HepG2 (cell line): ENCODE data around the gene HECTD1. TPM values are rescaled to one million over a fixed set of nuclear protein-coding genes. Genes with fewer than 3 reads are reported as not detected.

Source experiments
- ATAC-seq: fragments of 200-7000 bp; cut with Tn5 transposase; 3 replicates; pipeline ENCODE4 v1.9.1; 2020; ENCODE audit warnings: mild to moderate bottlenecking, moderate library complexity
- BruUV-seq: library from RNA; stranded (reverse); fragments of 400-500 nt; replicated peaks from 2 replicates; lab custom pipeline; 2021; lab: Mats Ljungman, UMichigan
- CTCF ChIA-PET: fragments of 300-600 bp; formaldehyde crosslinking; extraction: SDS; loops from one replicate; lab custom pipeline; 2021; ENCODE audit warnings: low total read pairs, inconsistent platforms, low intra/inter-chr PET ratio; lab: Yijun Ruan, JAX
- POLR2A ChIA-PET: fragments of 350-600 bp; sonication (Branson Sonifier 250); formaldehyde crosslinking; loops from one replicate; lab custom pipeline; 2020; ENCODE audit warnings: antibody characterized with exemption, inconsistent platforms; lab: Yijun Ruan, JAX
- DNase-seq: peaks from one replicate; pipeline ENCODE4 v3.0.0-alpha.2; 2015; ENCODE audit warnings: low spot score
- FAIRE-seq: peaks from 3 replicates; lab custom pipeline; 2011; peaks lifted over from hg19 to GRCh38; lab: Jason Lieb, UNC
- H2AFZ ChIP-seq: one replicate; pipeline ENCODE4 v1.6.1; 2011; ENCODE audit warnings: low read length, inconsistent platforms
- H3K27ac ChIP-seq: fragments of 300-600 bp; 3 replicates; pipeline ENCODE4 v1.8.0; 2011; ENCODE audit warnings: mixed run types, mild to moderate bottlenecking, mixed read lengths, low read length, inconsistent platforms; ENCODE audit not compliant: insufficient read depth; ENCODE audit errors: extremely low read length
- H3K27me3 ChIP-seq, 2 experiments: fragments of 200-600 bp in 1 of 2; 2 replicates in 1 of 2; 3 replicates in 1 of 2; pipeline versions ENCODE4 v1.6.0 to v1.8.0; 2011; ENCODE audit warnings: low read length in 2 of 2, mild to moderate bottlenecking in 2 of 2, moderate library complexity in 2 of 2, inconsistent platforms in 1 of 2; ENCODE audit not compliant: insufficient read depth in 2 of 2, control insufficient read depth in 1 of 2
- H3K36me3 ChIP-seq, 2 experiments: fragments of 200-600 bp in 1 of 2; replicated peaks in 1 of 2; 2 replicates in 1 of 2; 3 replicates in 1 of 2; pipeline versions ENCODE4 v1.5.1 to v1.8.0; 2011; ENCODE audit warnings: low read length in 2 of 2, inconsistent platforms in 1 of 2; ENCODE audit not compliant: insufficient read depth in 2 of 2, control insufficient read depth in 1 of 2
- H3K4me1 ChIP-seq: 2 replicates; pipeline ENCODE4 v1.5.1; 2012; ENCODE audit warnings: low read length, inconsistent platforms; ENCODE audit not compliant: insufficient read depth
- H3K4me2 ChIP-seq: 2 replicates; pipeline ENCODE4 v1.6.0; 2011; ENCODE audit warnings: low read depth, low read length, inconsistent platforms
- H3K4me3 ChIP-seq, 3 experiments: fragments of 200-600 bp in 1 of 3; sonication (generic), shearing (Covaris generic) in 1 of 3; replicated peaks in 1 of 3; 2 replicates each; pipeline ENCODE4 v1.5.1; 2011 to 2016; ENCODE audit warnings: low read length in 3 of 3, inconsistent platforms in 2 of 3, low read depth in 2 of 3, mild to moderate bottlenecking in 2 of 3, control low read depth in 1 of 3, mixed read lengths in 1 of 3; ENCODE audit not compliant: insufficient read depth in 1 of 3
- H3K79me2 ChIP-seq: one replicate; pipeline ENCODE4 v1.6.1; 2011; ENCODE audit warnings: low read length, inconsistent platforms; ENCODE audit not compliant: insufficient read depth
- H3K9ac ChIP-seq: 2 replicates; pipeline ENCODE4 v1.6.0; 2011; ENCODE audit warnings: mild to moderate bottlenecking, low read depth, low read length, inconsistent platforms; ENCODE audit not compliant: insufficient read depth
- H3K9me3 ChIP-seq: 2 replicates; pipeline ENCODE4 v1.5.1; 2012; ENCODE audit warnings: mild to moderate bottlenecking, low read length
- H4K20me1 ChIP-seq: 2 replicates; pipeline ENCODE4 v1.6.0; 2011; ENCODE audit warnings: inconsistent platforms, mild to moderate bottlenecking, low read length, moderate library complexity; ENCODE audit not compliant: insufficient read depth
- DRAP1 ChIP-seq: IDR thresholded peaks from 2 replicates; pipeline ENCODE4 v1.6.1; 2016; ENCODE audit warnings: missing genetic modification reagents, missing compliant biosample characterization
- EED ChIP-seq: sonication (generic); formaldehyde crosslinking; IDR thresholded peaks from 2 replicates; pipeline ENCODE4 v1.5.0; 2020; ENCODE audit warnings: mild to moderate bottlenecking, missing genetic modification reagents
- HDAC6 ChIP-seq: fragments of 200-600 bp; sonication (generic); IDR thresholded peaks from 2 replicates; pipeline ENCODE4 v1.7.0; 2017; ENCODE audit warnings: mild to moderate bottlenecking, antibody characterized with exemption, low read length, low read depth
- HNRNPLL ChIP-seq: fragments of 200-400 bp; formaldehyde crosslinking; IDR thresholded peaks from 2 replicates; pipeline ENCODE4 v1.6.1; 2017; ENCODE audit warnings: mild to moderate bottlenecking, low read depth, low read length; ENCODE audit not compliant: poor library complexity, severe bottlenecking
- MTA1 ChIP-seq: sonication (generic); formaldehyde crosslinking; IDR thresholded peaks from 2 replicates; pipeline ENCODE4 v1.4.0; 2020; ENCODE audit warnings: missing genetic modification reagents, mild to moderate bottlenecking, borderline replicate concordance
- MYC ChIP-seq: sonication (generic); formaldehyde crosslinking; IDR thresholded peaks from 2 replicates; pipeline ENCODE4 v1.9.0; 2021; ENCODE audit warnings: missing genetic modification reagents, borderline replicate concordance
- POLR2G ChIP-seq: fragments of 200-400 bp; formaldehyde crosslinking; IDR thresholded peaks from 2 replicates; pipeline ENCODE4 v1.6.1; 2018; ENCODE audit warnings: mild to moderate bottlenecking, low read depth, low read length, moderate library complexity
- RBAK ChIP-seq: sonication (generic); formaldehyde crosslinking; IDR thresholded peaks from 2 replicates; pipeline ENCODE4 v1.5.1; 2020; ENCODE audit warnings: mild to moderate bottlenecking, missing genetic modification reagents
- ZFAT ChIP-seq: sonication (generic); formaldehyde crosslinking; conservative IDR thresholded peaks from 2 replicates; pipeline ENCODE4 v1.8.1; 2023; ENCODE audit warnings: missing genetic modification reagents, inconsistent platforms
- ZMYM3 ChIP-seq: sonication (generic); formaldehyde crosslinking; IDR thresholded peaks from 2 replicates; pipeline ENCODE4 v1.5.1; 2020; ENCODE audit warnings: mild to moderate bottlenecking, missing genetic modification reagents
- ZNF256 ChIP-seq: sonication (generic); formaldehyde crosslinking; conservative IDR thresholded peaks from 2 replicates; pipeline ENCODE4 v1.4.0; 2020; ENCODE audit warnings: missing genetic modification reagents
- ZNF280D ChIP-seq: sonication (generic); formaldehyde crosslinking; IDR thresholded peaks from 2 replicates; pipeline ENCODE4 v1.5.1; 2020; ENCODE audit warnings: mild to moderate bottlenecking, missing genetic modification reagents
- ZNF362 ChIP-seq: sonication (generic); formaldehyde crosslinking; IDR thresholded peaks from 2 replicates; pipeline ENCODE4 v1.4.0; 2020; ENCODE audit warnings: missing genetic modification reagents, mild to moderate bottlenecking, borderline replicate concordance
- ZNF512B ChIP-seq: sonication (generic); formaldehyde crosslinking; IDR thresholded peaks from 2 replicates; pipeline ENCODE4 v1.5.1; 2020; ENCODE audit warnings: missing genetic modification reagents, mild to moderate bottlenecking, borderline replicate concordance
- ZNF598 ChIP-seq: sonication (generic); formaldehyde crosslinking; IDR thresholded peaks from 2 replicates; pipeline ENCODE4 v1.5.1; 2020; ENCODE audit warnings: mild to moderate bottlenecking, missing genetic modification reagents, borderline replicate concordance
- ZNF777 ChIP-seq: sonication (generic); formaldehyde crosslinking; IDR thresholded peaks from 2 replicates; pipeline ENCODE4 v1.4.0; 2020; ENCODE audit warnings: missing genetic modification reagents
- ZNF788 ChIP-seq: sonication (generic); formaldehyde crosslinking; IDR thresholded peaks from 2 replicates; pipeline ENCODE4 v1.5.0; 2020; ENCODE audit warnings: mild to moderate bottlenecking, missing genetic modification reagents, borderline replicate concordance
- WGBS: methylation state at CpG from one replicate; pipeline ENCODE4 v1.1.6; 2017; ENCODE audit warnings: low lambda C conversion rate; 5-methylcytosine and 5-hydroxymethylcytosine counted together
- in situ Hi-C: cut with HindIII; loops from 2 replicates; pipeline ENCODE4 v1.10.0; 2017; ENCODE audit warnings: low pct_unique_long_range_greater_than_20kb; ENCODE audit not compliant: extremely low pct_ligation_motif_present
- intact Hi-C: fragments of 100-400 bp; cut with micrococcal nuclease; formaldehyde crosslinking; loops from one replicate; pipeline ENCODE4 v1.10.0; 2022; ENCODE audit not compliant: unreplicated experiment
- polyA plus RNA-seq, 8 experiments: library from polyadenylated mRNA; depleted of rRNA in 3 of 8; stranded (reverse) in 7 of 8; unstranded in 1 of 8; fragments of >200 nt; fragmentation: Illumina TruSeq in 4 of 8; extraction: Trizol in 4 of 8; gene quantifications; 2 replicates each; pipeline versions ENCODE4 v1.2.1 to v1.2.3, GENCODE V29; 2011 to 2016; ENCODE audit warnings: low read depth in 4 of 8, missing spikeins in 1 of 8, mixed read lengths in 1 of 8; ENCODE audit not compliant: insufficient read depth in 1 of 8
- total RNA-seq, 5 experiments: library from RNA; depleted of rRNA; stranded (reverse); fragments of >200 nt; fragmentation: Illumina TruSeq; extraction: Trizol; gene quantifications; 2 replicates each; pipeline ENCODE4 v1.2.3, GENCODE V29; 2016; ENCODE audit warnings: low read depth in 1 of 5

The HECTD1 gene
- total and polyA plus RNA-seq, 2 of the 13 experiments (the other 11 are each of a cell fraction or from before 2014, with no cell fraction given): 312 to 560 TPM

GRCh38 chr14:31051023-31051422 lies 156.6 kb downstream of the HECTD1 start:
- Histone ChIP-seq H2AFZ (no peak overlapping the region), H4K20me1 (no peaks in the 10 kb centered on the region), H3K4me3 (no peak overlapping the region), H3K79me2 (no peaks in the 10 kb centered on the region), H3K4me1 (peaks cover 28% of the 10 kb centered on the region), H3K27ac (no peak overlapping the region), H3K27me3 (no peaks in the 10 kb centered on the region), H3K9me3 (no peaks in the 10 kb centered on the region), H3K36me3 (no peaks in the 10 kb centered on the region), H3K4me2 (no peak overlapping the region), H3K9ac (no peak overlapping the region)
- BruUV-seq: no TSS peak
- no peak for TF ChIP-seq MTA1 (CRISPR knock-in tag)
- no peak for TF ChIP-seq POLR2G
- peak; percentile 61; the same call in 1 of the 2 replicates for TF ChIP-seq ZNF362 (CRISPR knock-in tag)
- 0 out of 2 replicates have a peak, but pooled peaks have one; percentile 55 for TF ChIP-seq ZNF256
- TF ChIP-seq ZNF280D (CRISPR knock-in tag): no peak
- 0 out of 2 replicates have a peak, but pooled peaks have one; percentile 37 for TF ChIP-seq EED
- TF ChIP-seq HDAC6: no peak
- TF ChIP-seq ZMYM3 (CRISPR knock-in tag): peak; percentile 63; the same call in 1 of the 2 replicates
- no peak for TF ChIP-seq ZFAT (CRISPR knock-in tag)
- TF ChIP-seq ZNF598 (CRISPR knock-in tag): 0 out of 2 replicates have a peak, but pooled peaks have one; percentile 44
- 0 out of 2 replicates have a peak, but pooled peaks have one; percentile 13 for TF ChIP-seq MYC (CRISPR knock-in tag)
- TF ChIP-seq ZNF512B: 0 out of 2 replicates have a peak, but pooled peaks have one; percentile 47
- peak; percentile 67; the same call in 1 of the 2 replicates for TF ChIP-seq RBAK
- 0 out of 2 replicates have a peak, but pooled peaks have one; percentile 39 for TF ChIP-seq ZNF788
- TF ChIP-seq HNRNPLL: no peak
- no peak for TF ChIP-seq DRAP1 (CRISPR knock-in tag)
- TF ChIP-seq ZNF777 (CRISPR knock-in tag): 0 out of 2 replicates have a peak, but pooled peaks have one; percentile 26
- FAIRE-seq: no peak
- ChIA-PET CTCF (no interaction called here), POLR2A (no interaction called here)
- DNase-seq: no peak
- intact Hi-C loops: no loop called here
- 75% methylated on average over 7 of the region's 7 CpGs for WGBS
- ATAC-seq: peak; percentile 10; the same call in 2 of the 3 replicates
- in situ Hi-C loops: no loop called here
